Measurements from ENCODE around the gene AMZ1. TPM values are rescaled to one million over a fixed set of nuclear protein-coding genes. Genes with fewer than 3 reads are reported as not detected.

AMZ1 gene
- total RNA-seq, 4 donors from 2014 or later, result 0.39 to 1.7 (median 1.2) TPM

DNA sequence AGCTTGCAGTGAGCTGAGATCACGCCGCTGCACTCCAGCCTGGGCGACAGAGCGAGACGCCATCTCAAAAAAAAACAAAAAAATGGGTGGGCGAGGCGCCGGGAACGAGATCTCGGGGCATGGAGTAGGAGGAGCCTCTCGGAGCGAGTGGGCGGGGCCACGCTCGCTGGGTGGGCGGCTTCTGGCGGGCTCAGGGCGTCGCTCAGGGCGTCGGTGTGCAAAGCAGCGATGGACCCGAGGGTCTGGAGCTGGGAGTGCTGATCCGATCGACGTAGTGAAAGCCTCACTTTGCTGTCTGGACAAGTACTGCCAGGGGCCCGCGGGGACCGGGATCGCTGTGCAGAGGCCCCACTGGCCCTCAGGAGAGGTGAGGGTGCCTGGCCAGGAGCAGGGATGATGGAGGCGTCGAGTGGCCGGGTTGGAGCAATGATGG is 22.6 kb upstream of the AMZ1 start:
- whole genome bisulfite sequencing, 2 donors, result 52 to 62% methylated on average over 33 of the region's 33 CpGs
- Histone ChIP-seq H3K27me3 (peaks cover 0 to 7% of the 10 kb centered on the region in 2 donors), H3K27ac (no peak overlapping the region), H3K4me1 (peaks cover 0 to 34% (median 8%) of the 10 kb centered on the region in 4 donors), H3K4me3 (no peak overlapping the region), H3K36me3 (peaks cover 0 to 20% (median 0%) of the 10 kb centered on the region in 3 donors), H3K9me3 (peaks cover 0 to 8% (median 0%) of the 10 kb centered on the region in 4 donors)
- DNase-seq (ENCODE audit: low spot score in 2 of 2), result no peak
- no peak for TF ChIP-seq POLR2A (IDR thresholded peaks at IDR 0.05)
- TF ChIP-seq EP300 (IDR thresholded peaks at IDR 0.05), result no peak
- no peak for TF ChIP-seq CTCF (IDR thresholded peaks at IDR 0.05)

DNA sequence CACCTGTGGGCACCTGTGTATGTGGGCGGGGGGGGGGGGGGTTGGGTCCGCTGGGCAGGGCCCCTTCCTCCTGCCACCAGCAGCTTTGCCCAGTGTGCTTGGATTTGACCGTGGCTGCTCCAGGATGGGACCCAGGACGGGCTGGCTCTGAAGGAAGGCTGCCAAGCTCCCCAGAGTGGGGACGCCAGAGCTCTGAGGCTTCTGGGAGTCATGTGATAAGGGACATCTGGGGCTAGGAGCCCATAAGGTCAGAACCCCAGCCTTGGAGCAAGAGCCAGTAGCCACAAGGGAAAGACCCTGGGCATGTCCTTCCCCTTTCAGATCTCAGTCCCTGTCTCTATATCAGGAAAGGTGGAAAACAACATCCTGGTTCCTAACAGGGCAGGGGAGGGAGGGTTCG is 21.8 kb upstream of the AMZ1 start:
- Histone ChIP-seq H3K36me3 (peaks cover 0 to 14% (median 0%) of the 10 kb centered on the region in 3 donors), H3K27me3 (peaks cover 0 to 12% of the 10 kb centered on the region in 2 donors), H3K9me3 (peaks cover 0 to 8% (median 0%) of the 10 kb centered on the region in 4 donors), H3K4me3 (no peak overlapping the region), H3K27ac (no peak overlapping the region), H3K4me1 (peaks cover 0 to 39% (median 8%) of the 10 kb centered on the region in 4 donors)
- DNase-seq (ENCODE audit: low spot score in 2 of 2), result no peak
- 70 to 81% methylated on average over 3 to 5 of the region's 6 CpGs for WGBS, 2 donors
- TF ChIP-seq POLR2A (IDR thresholded peaks at IDR 0.05) (no peak), CTCF (IDR thresholded peaks at IDR 0.05) (no peak)

GRCh38 chr7:2666588-2667250 is 21.3 kb upstream of the AMZ1 start:
- Histone ChIP-seq H3K27me3 (peaks cover 0 to 15% of the 10 kb centered on the region in 2 donors), H3K4me1 (peaks cover 0 to 39% (median 8%) of the 10 kb centered on the region in 4 donors), H3K36me3 (peaks cover 0 to 9% (median 0%) of the 10 kb centered on the region in 3 donors), H3K4me3 (no peak overlapping the region), H3K9me3 (peaks cover 0 to 8% (median 0%) of the 10 kb centered on the region in 4 donors), H3K27ac (no peak overlapping the region)
- 63 to 73% methylated on average over 18 of the region's 18 CpGs for WGBS, 2 donors
- DNase-seq (ENCODE audit: low spot score in 2 of 2), result no peak
- TF ChIP-seq EP300 (IDR thresholded peaks at IDR 0.05), result no peak
- no peak for TF ChIP-seq POLR2A (IDR thresholded peaks at IDR 0.05)
- no peak for TF ChIP-seq CTCF (IDR thresholded peaks at IDR 0.05)

GRCh38 chr7:2667843-2668242 is 20.2 kb upstream of the AMZ1 start:
- no peak overlapping the region for H3K27ac ChIP-seq
- peaks cover 0 to 33% (median 7%) of the 10 kb centered on the region in 4 donors for H3K4me1 ChIP-seq
- no peak overlapping the region for H3K4me3 ChIP-seq
- H3K27me3 ChIP-seq, result peaks cover 0 to 15% of the 10 kb centered on the region in 2 donors
- H3K9me3 ChIP-seq, result peaks cover 0 to 8% (median 0%) of the 10 kb centered on the region in 4 donors
- TF ChIP-seq CTCF (IDR thresholded peaks at IDR 0.05) (no peak), EP300 (IDR thresholded peaks at IDR 0.05) (no peak), POLR2A (IDR thresholded peaks at IDR 0.05) (no peak)
- 67 to 72% methylated on average over 7 of the region's 7 CpGs for WGBS, 2 donors
- no peaks in the 10 kb centered on the region for H3K36me3 ChIP-seq
- DNase-seq (ENCODE audit: low spot score in 2 of 2), result no peak

DNA sequence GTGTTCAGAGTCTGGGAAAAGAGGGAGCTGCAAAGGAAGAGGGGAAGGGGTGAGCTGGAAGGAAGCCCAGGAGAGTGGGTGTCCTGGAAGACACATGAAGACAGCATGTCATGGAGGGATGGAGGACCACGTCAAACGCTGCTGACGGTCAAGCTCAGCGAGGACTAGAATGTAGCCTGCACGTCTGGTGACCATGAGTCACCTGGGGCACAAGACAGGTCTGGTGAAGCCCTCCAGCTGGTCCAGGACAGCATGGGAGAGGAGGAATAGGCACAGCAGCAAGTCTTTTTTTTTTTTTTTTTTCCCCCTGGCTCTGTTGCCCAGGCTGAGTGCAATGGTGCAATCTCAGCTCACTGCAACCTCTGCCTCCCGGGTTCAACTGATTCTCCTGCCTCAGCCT is 19.6 kb upstream of the AMZ1 start:
- Histone ChIP-seq H3K27me3 (peaks cover 0 to 15% of the 10 kb centered on the region in 2 donors), H3K4me1 (peaks cover 0 to 27% (median 2%) of the 10 kb centered on the region in 4 donors), H3K36me3 (no peaks in the 10 kb centered on the region), H3K9me3 (peaks cover 0 to 8% (median 0%) of the 10 kb centered on the region in 4 donors), H3K4me3 (no peak overlapping the region), H3K27ac (no peak overlapping the region)
- TF ChIP-seq EP300 (IDR thresholded peaks at IDR 0.05) (no peak), CTCF (IDR thresholded peaks at IDR 0.05) (no peak), POLR2A (IDR thresholded peaks at IDR 0.05) (no peak)
- WGBS, 2 donors, result 64 to 67% methylated on average over 6 of the region's 6 CpGs
- DNase-seq (ENCODE audit: low spot score in 2 of 2), result no peak
